Measurements from ENCODE around the gene DPPA3. TPM values are rescaled to one million over a fixed set of nuclear protein-coding genes. Genes with fewer than 3 reads are reported as not detected.
"Not testable (repeated sequence)": the region's sequence is repeated elsewhere in the genome, so short reads cannot be mapped to it uniquely, and the experiment has no call there.

DPPA3 gene
- not detected for total RNA-seq
- polyA plus RNA-seq: not detected

DNA sequence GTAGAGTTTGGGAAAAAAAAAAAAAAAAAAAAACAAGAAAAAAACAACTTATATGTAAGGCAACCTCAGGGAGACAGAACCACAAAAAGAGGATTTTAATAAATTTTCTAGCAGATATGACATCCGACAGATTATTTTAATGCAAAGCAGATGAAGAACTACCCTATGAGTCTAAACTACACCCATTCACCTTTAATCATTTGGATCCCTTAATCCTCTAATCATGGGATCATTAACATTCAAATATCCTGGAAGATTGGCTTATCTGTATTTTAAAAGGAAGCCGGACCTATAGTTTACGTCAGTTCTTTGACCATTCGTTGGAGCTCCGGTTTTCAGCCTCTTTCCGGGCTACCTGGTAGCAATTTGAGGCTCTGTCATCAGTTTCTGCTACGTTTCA lies at the start of gene DPPA3:
Gene DPPA3 (plus strand): TSS at position 301 of the 400 bp plus-strand sequence. CDS start 138 bp downstream, outside the sequence.
- ATAC-seq: no peak
- no peak for DNase-seq
- H3K4me1 ChIP-seq: no peaks in the 10 kb centered on the region
- intact Hi-C loops (cut with DNase I): no loop called here
- no peak within 1 kb of the TSS for H3K27ac ChIP-seq
- H3K4me3 ChIP-seq: no peak within 1 kb of the TSS
- TF ChIP-seq, protein P1, sequence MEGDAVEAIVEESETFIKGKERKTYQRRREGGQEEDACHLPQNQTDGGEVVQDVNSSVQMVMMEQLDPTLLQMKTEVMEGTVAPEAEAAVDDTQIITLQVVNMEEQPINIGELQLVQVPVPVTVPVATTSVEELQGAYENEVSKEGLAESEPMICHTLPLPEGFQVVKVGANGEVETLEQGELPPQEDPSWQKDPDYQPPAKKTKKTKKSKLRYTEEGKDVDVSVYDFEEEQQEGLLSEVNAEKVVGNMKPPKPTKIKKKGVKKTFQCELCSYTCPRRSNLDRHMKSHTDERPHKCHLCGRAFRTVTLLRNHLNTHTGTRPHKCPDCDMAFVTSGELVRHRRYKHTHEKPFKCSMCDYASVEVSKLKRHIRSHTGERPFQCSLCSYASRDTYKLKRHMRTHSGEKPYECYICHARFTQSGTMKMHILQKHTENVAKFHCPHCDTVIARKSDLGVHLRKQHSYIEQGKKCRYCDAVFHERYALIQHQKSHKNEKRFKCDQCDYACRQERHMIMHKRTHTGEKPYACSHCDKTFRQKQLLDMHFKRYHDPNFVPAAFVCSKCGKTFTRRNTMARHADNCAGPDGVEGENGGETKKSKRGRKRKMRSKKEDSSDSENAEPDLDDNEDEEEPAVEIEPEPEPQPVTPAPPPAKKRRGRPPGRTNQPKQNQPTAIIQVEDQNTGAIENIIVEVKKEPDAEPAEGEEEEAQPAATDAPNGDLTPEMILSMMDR (IDR thresholded peaks at IDR 0.05): no peak
- 70 to 71% methylated on average over 7 of the region's 7 CpGs for WGBS, 2 donors
- no peaks in the 10 kb centered on the region for H3K27me3 ChIP-seq
- no peaks in the 10 kb centered on the region for H3K36me3 ChIP-seq
- no peak for FAIRE-seq
- no peaks in the 10 kb centered on the region for H3K9me3 ChIP-seq

DNA sequence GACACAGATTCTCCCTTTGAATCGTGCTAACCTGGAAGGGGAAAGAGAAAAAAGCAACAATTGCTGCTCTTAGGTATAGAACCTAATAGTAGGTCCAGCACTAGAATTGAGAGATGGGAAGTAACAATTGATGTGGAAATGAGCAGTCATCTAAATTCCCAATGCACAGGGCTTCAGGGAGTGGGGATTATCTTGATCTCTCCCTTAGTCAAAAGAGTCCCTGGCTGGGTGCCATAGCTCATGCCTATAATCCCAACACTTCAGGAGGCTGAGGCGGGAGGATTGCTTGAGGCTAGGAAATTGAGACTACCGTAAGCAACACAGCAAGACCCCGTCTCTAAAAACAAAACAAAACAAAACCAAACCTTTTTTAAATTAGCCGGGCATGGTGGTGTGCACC lies 49.5 kb upstream of the DPPA3 start:
- no peaks in the 10 kb centered on the region for H3K27me3 ChIP-seq
- DNase-seq (no peak), FAIRE-seq (no peak), ATAC-seq (no peak)
- H3K4me3 ChIP-seq: no peak overlapping the region
- WGBS, 2 donors: 61 to 73% methylated on average over 5 of the region's 5 CpGs
- no peaks in the 10 kb centered on the region for H3K4me1 ChIP-seq
- intact Hi-C loops (cut with DNase I): no loop called here
- TF ChIP-seq, protein P1 (IDR thresholded peaks at IDR 0.05): no peak
- H3K36me3 ChIP-seq: no peaks in the 10 kb centered on the region
- no peak overlapping the region for H3K27ac ChIP-seq
- H3K9me3 ChIP-seq: no peaks in the 10 kb centered on the region

DNA sequence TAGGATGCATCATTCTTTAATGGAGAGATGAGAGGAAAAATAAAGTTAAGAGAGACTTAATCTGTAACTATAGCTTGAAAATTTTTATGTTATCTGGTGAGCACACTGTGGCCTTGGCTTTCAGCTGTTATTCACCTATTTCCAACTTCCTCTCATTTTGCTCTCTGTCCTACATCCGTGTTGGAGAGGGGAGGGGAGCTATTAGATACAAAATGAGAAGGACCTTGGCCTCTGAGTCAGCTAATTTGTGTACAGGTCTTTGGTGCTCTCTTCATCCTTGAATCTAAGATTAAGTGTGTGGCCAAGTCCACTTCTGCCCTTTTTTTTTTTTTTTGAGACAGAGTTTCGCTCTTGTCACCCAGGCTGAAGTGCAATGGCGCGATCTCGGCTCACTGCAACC lies 44.6 kb upstream of the DPPA3 start:
- ATAC-seq (peak in 2 of 4 donors; percentile 58 to 59), FAIRE-seq (no peak), DNase-seq (no peak)
- H3K4me1 ChIP-seq: no peaks in the 10 kb centered on the region
- TF ChIP-seq, protein P1 (IDR thresholded peaks at IDR 0.05): no peak
- no peak overlapping the region for H3K27ac ChIP-seq
- H3K4me3 ChIP-seq: no peak overlapping the region
- H3K27me3 ChIP-seq: no peaks in the 10 kb centered on the region
- H3K9me3 ChIP-seq: no peaks in the 10 kb centered on the region
- H3K36me3 ChIP-seq: no peaks in the 10 kb centered on the region
- 81 to 83% methylated on average over 5 of the region's 5 CpGs for WGBS, 2 donors
- intact Hi-C loops (cut with DNase I): no loop called here

DNA sequence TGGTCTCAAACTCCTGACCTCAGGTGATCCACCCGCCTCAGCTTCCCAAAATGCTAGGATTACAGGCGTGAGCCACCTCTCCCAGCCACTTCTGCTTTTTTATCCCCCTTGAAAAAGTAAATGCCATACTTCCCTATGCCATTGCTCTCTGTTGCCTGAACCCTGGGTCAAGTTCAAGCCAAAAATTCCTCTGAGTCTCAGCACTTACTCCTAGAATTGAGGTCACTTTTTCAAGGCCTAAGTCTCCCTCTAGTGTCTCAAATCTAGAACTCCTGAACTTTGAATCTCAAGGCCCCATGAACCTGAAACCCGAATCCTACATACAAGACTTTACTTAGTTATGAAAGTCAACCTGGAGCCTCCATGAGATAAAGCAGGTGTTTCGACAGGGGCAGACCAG lies 44.1 kb upstream of the DPPA3 start:
- no peak for DNase-seq
- no peak overlapping the region for H3K27ac ChIP-seq
- no peaks in the 10 kb centered on the region for H3K36me3 ChIP-seq
- no peak overlapping the region for H3K4me3 ChIP-seq
- WGBS, 2 donors: 54 to 72% methylated on average over 4 of the region's 4 CpGs
- no peaks in the 10 kb centered on the region for H3K4me1 ChIP-seq
- ATAC-seq: peak in 1 of 4 donors; percentile 54
- intact Hi-C loops (cut with DNase I): no loop called here
- H3K9me3 ChIP-seq: no peaks in the 10 kb centered on the region
- FAIRE-seq: no peak
- no peaks in the 10 kb centered on the region for H3K27me3 ChIP-seq
- TF ChIP-seq, protein P1 (IDR thresholded peaks at IDR 0.05): no peak

DNA sequence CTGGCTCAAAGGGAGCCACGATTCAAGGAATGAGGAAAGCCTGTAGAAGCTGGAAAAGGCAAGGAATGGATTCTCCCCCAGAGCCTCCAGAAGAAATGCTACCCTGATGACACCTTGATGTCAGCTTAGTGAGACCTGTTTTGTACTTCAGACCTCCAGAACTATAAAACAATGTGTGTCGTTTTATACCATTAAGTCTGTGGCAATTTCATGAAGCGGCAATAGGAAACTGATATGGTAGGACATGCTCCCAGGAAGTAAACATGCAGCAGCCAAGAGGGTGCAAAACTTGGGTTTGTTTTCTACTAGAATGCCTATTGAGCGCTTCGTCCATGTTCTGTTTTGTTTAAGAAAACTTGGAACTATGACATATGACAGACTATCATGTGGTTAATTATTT lies 43.1 kb upstream of the DPPA3 start:
- 60 to 67% methylated on average over 5 of the region's 5 CpGs for WGBS, 2 donors

DNA sequence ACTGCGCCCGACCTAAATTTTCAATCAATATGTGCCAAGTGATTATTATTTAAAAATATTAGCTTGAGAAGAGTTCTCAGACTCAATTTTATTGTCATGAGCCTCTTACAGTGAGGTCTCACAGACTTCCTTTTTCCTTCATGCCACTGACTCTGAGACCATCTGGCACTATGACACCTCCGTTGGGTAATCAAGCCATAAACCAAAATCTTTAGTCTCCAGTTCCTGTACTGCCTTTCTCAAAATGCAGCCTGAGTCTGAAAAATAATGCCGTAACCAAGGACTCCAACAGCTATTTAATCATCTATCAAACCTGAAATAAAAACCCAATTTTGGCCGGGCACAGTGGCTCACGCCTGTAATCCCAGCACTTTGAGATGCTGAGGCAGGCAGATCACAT lies 35.8 kb upstream of the DPPA3 start:
- intact Hi-C loops (cut with DNase I): loop anchor here in 1 of 3 donors (5.0 kb wide), 1 partner anchor 132 kb away; no protein-coding TSS in a partner anchor
- H3K27me3 ChIP-seq, H3K4me3 ChIP-seq, H3K36me3 ChIP-seq, DNase-seq, H3K27ac ChIP-seq, H3K9me3 ChIP-seq, H3K4me1 ChIP-seq, ATAC-seq, FAIRE-seq: not testable (repeated sequence)
- WGBS, 2 donors: 59 to 70% methylated on average over 6 of the region's 6 CpGs

More for the DNA sequence above, 43.1 kb upstream of the DPPA3 start:
- TF ChIP-seq, protein P1 (IDR thresholded peaks at IDR 0.05): no peak
- DNase-seq (no peak), FAIRE-seq (no peak), ATAC-seq (no peak)
- Histone ChIP-seq H3K27me3 (no peaks in the 10 kb centered on the region), H3K9me3 (no peaks in the 10 kb centered on the region), H3K4me3 (no peak overlapping the region), H3K4me1 (no peaks in the 10 kb centered on the region), H3K27ac (no peak overlapping the region), H3K36me3 (no peaks in the 10 kb centered on the region)
- intact Hi-C loops (cut with DNase I): no loop called here

DNA sequence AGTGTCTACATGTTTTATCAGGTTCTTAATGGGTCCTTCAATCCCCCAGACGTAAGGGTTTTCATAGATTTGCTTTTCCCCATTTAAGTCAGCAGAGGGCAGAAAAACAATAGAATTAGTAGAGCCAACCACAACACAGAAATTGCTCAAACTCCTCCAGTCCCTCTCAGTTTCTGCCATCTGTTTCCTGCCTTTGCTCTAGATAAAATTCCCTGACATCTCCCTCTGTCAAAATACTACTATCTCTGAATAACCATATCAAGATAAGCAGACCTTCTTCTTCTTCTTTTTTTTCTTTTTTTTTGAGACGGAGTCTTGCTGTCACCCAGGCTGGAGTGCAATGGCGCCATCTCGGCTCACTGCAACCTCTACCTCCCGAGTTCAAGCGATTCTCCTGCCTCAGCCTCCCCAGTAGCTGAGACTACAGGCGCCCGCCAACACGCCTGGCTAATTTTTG lies 33.8 kb upstream of the DPPA3 start:
- H3K27me3 ChIP-seq, H3K4me3 ChIP-seq, FAIRE-seq, H3K9me3 ChIP-seq, H3K4me1 ChIP-seq, H3K36me3 ChIP-seq, H3K27ac ChIP-seq, DNase-seq: not testable (repeated sequence)
- 51 to 55% methylated on average over 9 of the region's 9 CpGs for WGBS, 2 donors
- intact Hi-C loops (cut with DNase I): loop anchor here in 1 of 3 donors (5.0 kb wide), 1 partner anchor 130 kb away; no protein-coding TSS in a partner anchor
- peak in 3 of 4 donors; percentile 65 to 73 (median 66) for ATAC-seq

Data from pancreas (tissue), 10 donors.